HepG2 (cell line): ENCODE results near the gene WDR37. TPM values are rescaled to one million over a fixed set of nuclear protein-coding genes. Genes with fewer than 3 reads are reported as not detected.

ENCODE experiments used
- ATAC-seq: fragments of 200-7000 bp; cut with Tn5 transposase; 3 replicates; pipeline ENCODE4 v1.9.1; 2020; ENCODE audit warnings: mild to moderate bottlenecking, moderate library complexity
- BruUV-seq: library from RNA; stranded (reverse); fragments of 400-500 nt; replicated peaks from 2 replicates; lab custom pipeline; 2021; lab: Mats Ljungman, UMichigan
- CTCF ChIA-PET: fragments of 300-600 bp; formaldehyde crosslinking; extraction: SDS; loops from one replicate; lab custom pipeline; 2021; ENCODE audit warnings: low total read pairs, inconsistent platforms, low intra/inter-chr PET ratio; lab: Yijun Ruan, JAX
- POLR2A ChIA-PET: fragments of 350-600 bp; sonication (Branson Sonifier 250); formaldehyde crosslinking; loops from one replicate; lab custom pipeline; 2020; ENCODE audit warnings: antibody characterized with exemption, inconsistent platforms; lab: Yijun Ruan, JAX
- DNase-seq: peaks from one replicate; pipeline ENCODE4 v3.0.0-alpha.2; 2015; ENCODE audit warnings: low spot score
- FAIRE-seq: peaks from 3 replicates; lab custom pipeline; 2011; peaks lifted over from hg19 to GRCh38; lab: Jason Lieb, UNC
- H2AFZ ChIP-seq: one replicate; pipeline ENCODE4 v1.6.1; 2011; ENCODE audit warnings: low read length, inconsistent platforms
- H3K27ac ChIP-seq: fragments of 300-600 bp; 3 replicates; pipeline ENCODE4 v1.8.0; 2011; ENCODE audit warnings: mixed run types, mild to moderate bottlenecking, mixed read lengths, low read length, inconsistent platforms; ENCODE audit not compliant: insufficient read depth; ENCODE audit errors: extremely low read length
- H3K27me3 ChIP-seq, 2 experiments: fragments of 200-600 bp in 1 of 2; 2 replicates in 1 of 2; 3 replicates in 1 of 2; pipeline versions ENCODE4 v1.6.0 to v1.8.0; 2011; ENCODE audit warnings: low read length in 2 of 2, mild to moderate bottlenecking in 2 of 2, moderate library complexity in 2 of 2, inconsistent platforms in 1 of 2; ENCODE audit not compliant: insufficient read depth in 2 of 2, control insufficient read depth in 1 of 2
- H3K36me3 ChIP-seq, 2 experiments: fragments of 200-600 bp in 1 of 2; replicated peaks in 1 of 2; 2 replicates in 1 of 2; 3 replicates in 1 of 2; pipeline versions ENCODE4 v1.5.1 to v1.8.0; 2011; ENCODE audit warnings: low read length in 2 of 2, inconsistent platforms in 1 of 2; ENCODE audit not compliant: insufficient read depth in 2 of 2, control insufficient read depth in 1 of 2
- H3K4me1 ChIP-seq: 2 replicates; pipeline ENCODE4 v1.5.1; 2012; ENCODE audit warnings: low read length, inconsistent platforms; ENCODE audit not compliant: insufficient read depth
- H3K4me2 ChIP-seq: 2 replicates; pipeline ENCODE4 v1.6.0; 2011; ENCODE audit warnings: low read depth, low read length, inconsistent platforms
- H3K4me3 ChIP-seq, 3 experiments: fragments of 200-600 bp in 1 of 3; sonication (generic), shearing (Covaris generic) in 1 of 3; replicated peaks in 1 of 3; 2 replicates each; pipeline ENCODE4 v1.5.1; 2011 to 2016; ENCODE audit warnings: low read length in 3 of 3, inconsistent platforms in 2 of 3, low read depth in 2 of 3, mild to moderate bottlenecking in 2 of 3, control low read depth in 1 of 3, mixed read lengths in 1 of 3; ENCODE audit not compliant: insufficient read depth in 1 of 3
- H3K79me2 ChIP-seq: one replicate; pipeline ENCODE4 v1.6.1; 2011; ENCODE audit warnings: low read length, inconsistent platforms; ENCODE audit not compliant: insufficient read depth
- H3K9ac ChIP-seq: 2 replicates; pipeline ENCODE4 v1.6.0; 2011; ENCODE audit warnings: mild to moderate bottlenecking, low read depth, low read length, inconsistent platforms; ENCODE audit not compliant: insufficient read depth
- H3K9me3 ChIP-seq: 2 replicates; pipeline ENCODE4 v1.5.1; 2012; ENCODE audit warnings: mild to moderate bottlenecking, low read length
- H4K20me1 ChIP-seq: 2 replicates; pipeline ENCODE4 v1.6.0; 2011; ENCODE audit warnings: inconsistent platforms, mild to moderate bottlenecking, low read length, moderate library complexity; ENCODE audit not compliant: insufficient read depth
- BCL6 ChIP-seq: IDR thresholded peaks from 2 replicates; pipeline ENCODE4 v1.6.1; 2016; ENCODE audit warnings: missing genetic modification reagents, missing compliant biosample characterization
- BORCS8-MEF2B ChIP-seq: sonication (generic); formaldehyde crosslinking; IDR thresholded peaks from 2 replicates; pipeline ENCODE4 v1.8.0; 2022; ENCODE audit warnings: mild to moderate bottlenecking, missing genetic modification reagents
- EEA1 ChIP-seq: sonication (generic); formaldehyde crosslinking; IDR thresholded peaks from 2 replicates; pipeline ENCODE4 v1.5.1; 2020; ENCODE audit warnings: mild to moderate bottlenecking, missing genetic modification reagents, borderline replicate concordance
- FOXO1 ChIP-seq: sonication (generic); formaldehyde crosslinking; IDR thresholded peaks from 2 replicates; pipeline ENCODE4 v1.4.0; 2020; ENCODE audit warnings: missing genetic modification reagents
- GLI4 ChIP-seq: sonication (generic); formaldehyde crosslinking; IDR thresholded peaks from 2 replicates; pipeline ENCODE4 v1.5.1; 2020; ENCODE audit warnings: missing genetic modification reagents, mild to moderate bottlenecking, moderate library complexity, borderline replicate concordance
- GPBP1L1 ChIP-seq: sonication (generic); formaldehyde crosslinking; IDR thresholded peaks from 2 replicates; pipeline ENCODE4 v1.5.0; 2020; ENCODE audit warnings: mild to moderate bottlenecking, missing genetic modification reagents
- HBP1 ChIP-seq: IDR thresholded peaks from 2 replicates; pipeline ENCODE4 v1.6.1; 2016; ENCODE audit warnings: low read depth, control low read depth
- KAT7 ChIP-seq: IDR thresholded peaks from 2 replicates; pipeline ENCODE4 v1.6.1; 2018; ENCODE audit warnings: borderline replicate concordance, missing compliant biosample characterization
- PAWR ChIP-seq: sonication (generic); formaldehyde crosslinking; IDR thresholded peaks from 2 replicates; pipeline ENCODE4 v1.4.0; 2020; ENCODE audit warnings: missing genetic modification reagents, mild to moderate bottlenecking, borderline replicate concordance
- RBM39 ChIP-seq: fragments of 200-400 bp; formaldehyde crosslinking; IDR thresholded peaks from one replicate; pipeline ENCODE4 v1.6.1; 2018; ENCODE audit warnings: antibody characterized with exemption, mild to moderate bottlenecking, low read depth, low read length; ENCODE audit not compliant: poor library complexity, severe bottlenecking
- TCF7 ChIP-seq: sonication (generic); IDR thresholded peaks from 2 replicates; pipeline ENCODE4 v1.6.1; 2016; ENCODE audit warnings: antibody characterized with exemption, low read depth
- ZFP36 ChIP-seq: fragments of 150-350 bp; IDR thresholded peaks from 2 replicates; pipeline ENCODE4 v1.6.1; 2018; ENCODE audit warnings: borderline replicate concordance, low read length, low read depth; ENCODE audit not compliant: partially characterized antibody
- ZFY ChIP-seq: sonication (generic); formaldehyde crosslinking; IDR thresholded peaks from 2 replicates; pipeline ENCODE4 v1.4.0; 2020; ENCODE audit warnings: missing genetic modification reagents
- ZHX1 ChIP-seq: sonication (generic); formaldehyde crosslinking; IDR thresholded peaks from 2 replicates; pipeline ENCODE4 v1.8.1; 2022; ENCODE audit warnings: low read depth, mild to moderate bottlenecking, missing genetic modification reagents
- ZNF234 ChIP-seq: sonication (generic); formaldehyde crosslinking; conservative IDR thresholded peaks from 2 replicates; pipeline ENCODE4 v1.5.1; 2020; ENCODE audit warnings: mild to moderate bottlenecking, missing genetic modification reagents
- ZNF274 ChIP-seq: sonication (generic); formaldehyde crosslinking; IDR thresholded peaks from 2 replicates; pipeline ENCODE4 v1.5.1; 2020; ENCODE audit warnings: mild to moderate bottlenecking, missing genetic modification reagents
- ZNF563 ChIP-seq: sonication (generic); formaldehyde crosslinking; IDR thresholded peaks from 2 replicates; pipeline ENCODE4 v1.8.0; 2022; ENCODE audit warnings: mild to moderate bottlenecking, moderate library complexity, missing genetic modification reagents
- ZNF761 ChIP-seq: sonication (generic); formaldehyde crosslinking; conservative IDR thresholded peaks from 2 replicates; pipeline ENCODE4 v1.4.0; 2020; ENCODE audit warnings: mild to moderate bottlenecking, missing genetic modification reagents
- ZNF800 ChIP-seq: sonication (generic); formaldehyde crosslinking; IDR thresholded peaks from 2 replicates; pipeline ENCODE4 v1.4.0; 2020; ENCODE audit warnings: missing genetic modification reagents
- WGBS: methylation state at CpG from one replicate; pipeline ENCODE4 v1.1.6; 2017; ENCODE audit warnings: low lambda C conversion rate; 5-methylcytosine and 5-hydroxymethylcytosine counted together
- in situ Hi-C: cut with HindIII; loops from 2 replicates; pipeline ENCODE4 v1.10.0; 2017; ENCODE audit warnings: low pct_unique_long_range_greater_than_20kb; ENCODE audit not compliant: extremely low pct_ligation_motif_present
- intact Hi-C: fragments of 100-400 bp; cut with micrococcal nuclease; formaldehyde crosslinking; loops from one replicate; pipeline ENCODE4 v1.10.0; 2022; ENCODE audit not compliant: unreplicated experiment
- polyA plus RNA-seq, 8 experiments: library from polyadenylated mRNA; depleted of rRNA in 3 of 8; stranded (reverse) in 7 of 8; unstranded in 1 of 8; fragments of >200 nt; fragmentation: Illumina TruSeq in 4 of 8; extraction: Trizol in 4 of 8; gene quantifications; 2 replicates each; pipeline versions ENCODE4 v1.2.1 to v1.2.3, GENCODE V29; 2011 to 2016; ENCODE audit warnings: low read depth in 4 of 8, missing spikeins in 1 of 8, mixed read lengths in 1 of 8; ENCODE audit not compliant: insufficient read depth in 1 of 8
- total RNA-seq, 5 experiments: library from RNA; depleted of rRNA; stranded (reverse); fragments of >200 nt; fragmentation: Illumina TruSeq; extraction: Trizol; gene quantifications; 2 replicates each; pipeline ENCODE4 v1.2.3, GENCODE V29; 2016; ENCODE audit warnings: low read depth in 1 of 5

Gene WDR37
- total and polyA plus RNA-seq, 2 of the 13 experiments (the other 11 are each of a cell fraction or from before 2014, with no cell fraction given), result 5.9 to 7.5 TPM

- intact Hi-C loops (no loop called here), in situ Hi-C loops (no loop called here)
- H3K9ac ChIP-seq, result no peak overlapping the region
- no peaks in the 10 kb centered on the region for H4K20me1 ChIP-seq
- no peaks in the 10 kb centered on the region for H3K4me1 ChIP-seq
- H3K79me2 ChIP-seq, result no peaks in the 10 kb centered on the region
- no peak overlapping the region for H3K4me3 ChIP-seq
- no TSS peak for BruUV-seq
- H3K27ac ChIP-seq, result no peak overlapping the region
- H3K9me3 ChIP-seq, result no peaks in the 10 kb centered on the region
- TF ChIP-seq KAT7 (CRISPR knock-in tag) (no peak), RBM39 (no peak), ZNF274 (CRISPR knock-in tag) (no peak), ZHX1 (CRISPR knock-in tag) (no peak), ZNF563 (no peak), ZNF800 (no peak), TCF7 (no peak), ZFP36 (no peak), GPBP1L1 (CRISPR knock-in tag) (no peak), ZFY (CRISPR knock-in tag) (no peak), ZNF761 (CRISPR knock-in tag) (no peak), BORCS8-MEF2B (CRISPR knock-in tag) (no peak), ZNF234 (no peak), FOXO1 (CRISPR knock-in tag) (no peak), BCL6 (no peak), EEA1 (CRISPR knock-in tag) (no peak), HBP1 (CRISPR knock-in tag) (no peak), PAWR (CRISPR knock-in tag) (no peak), GLI4 (CRISPR knock-in tag) (no peak)
- 99% methylated on average over 4 of the region's 4 CpGs for WGBS
- no peak overlapping the region for H2AFZ ChIP-seq
- no peak for ATAC-seq
- peaks cover 13 to 76% of the 10 kb centered on the region in 2 experiments for H3K36me3 ChIP-seq
- CTCF ChIA-PET, result no interaction called here
- no peak for FAIRE-seq
- POLR2A ChIA-PET, result no interaction called here
- H3K4me2 ChIP-seq, result no peak overlapping the region
- no peak for DNase-seq
- no peaks in the 10 kb centered on the region for H3K27me3 ChIP-seq
Observed at GRCh38 chr10:1085258-1085657, 29.1 kb downstream of the WDR37 start.
